Smooth muscle cell (in vitro differentiated cells): ENCODE measurements around the gene ARAP2. TPM values are rescaled to one million over a fixed set of nuclear protein-coding genes. Genes with fewer than 3 reads are reported as not detected.

Experiments
- DNase-seq: peaks from one replicate; lab custom pipeline; 2025; ENCODE audit not compliant: unreplicated experiment; lab: John Stamatoyannopoulos, UW
- H2AFZ ChIP-seq: fragments of 200-600 bp; sonication (generic); 2 replicates; pipeline ENCODE4 v1.6.0; 2016; ENCODE audit warnings: antibody characterized with exemption, low read depth, mild to moderate bottlenecking
- H3F3A ChIP-seq: fragments of 200-600 bp; sonication (generic); 2 replicates; pipeline ENCODE4 v1.6.0; 2017; ENCODE audit warnings: antibody characterized with exemption, low read depth
- H3K27ac ChIP-seq: fragments of 200-600 bp; sonication (generic); 2 replicates; pipeline ENCODE4 v1.5.1; 2016; ENCODE audit warnings: low read depth, mild to moderate bottlenecking
- H3K27me3 ChIP-seq: fragments of 200-600 bp; sonication (generic); 2 replicates; pipeline ENCODE4 v1.6.1; 2016; ENCODE audit warnings: low read depth, mild to moderate bottlenecking
- H3K36me3 ChIP-seq: fragments of 200-600 bp; sonication (generic); 2 replicates; pipeline ENCODE4 v1.5.1; 2016; ENCODE audit warnings: low read depth
- H3K4me1 ChIP-seq: fragments of 200-600 bp; sonication (generic); 2 replicates; pipeline ENCODE4 v1.5.1; 2016; ENCODE audit warnings: low read depth
- H3K4me2 ChIP-seq: fragments of 200-600 bp; sonication (generic); 2 replicates; pipeline ENCODE4 v1.6.0; 2016; ENCODE audit warnings: mild to moderate bottlenecking
- H3K4me3 ChIP-seq: fragments of 200-600 bp; sonication (generic); 2 replicates; pipeline ENCODE4 v1.5.1; 2016; ENCODE audit warnings: mild to moderate bottlenecking
- H3K79me2 ChIP-seq: fragments of 200-600 bp; sonication (generic); 2 replicates; pipeline ENCODE4 v1.6.0; 2016; ENCODE audit warnings: low read depth, mild to moderate bottlenecking
- H3K9ac ChIP-seq: fragments of 200-600 bp; sonication (generic); 2 replicates; pipeline ENCODE4 v1.6.0; 2016; ENCODE audit warnings: low read depth
- H3K9me3 ChIP-seq: fragments of 200-600 bp; sonication (generic); replicated peaks from 2 replicates; pipeline ENCODE4 v1.5.1; 2016; ENCODE audit warnings: low read depth
- H4K20me1 ChIP-seq: fragments of 200-600 bp; sonication (generic); 2 replicates; pipeline ENCODE4 v1.6.0; 2016; ENCODE audit warnings: low read depth
- CTCF ChIP-seq: fragments of 200-600 bp; sonication (generic); IDR thresholded peaks from 2 replicates; pipeline ENCODE4 v1.5.1; 2017; ENCODE audit warnings: borderline replicate concordance, mild to moderate bottlenecking, antibody characterized with exemption; ENCODE audit not compliant: insufficient read depth, poor library complexity, severe bottlenecking
- WGBS: methylation state at CpG from one replicate; pipeline ENCODE4 v1.1.7; 2016; ENCODE audit warnings: low lambda C conversion rate; 5-methylcytosine and 5-hydroxymethylcytosine counted together
- polyA plus RNA-seq: library from polyadenylated mRNA; unstranded; fragments of >200 nt; fragmentation: Nextera tagmentation; extraction: Ambion mirVana; gene quantifications from 2 replicates; pipeline ENCODE4 v1.2.1, GENCODE V29; 2016
- total RNA-seq: library from RNA; depleted of rRNA; stranded (reverse); fragments of >200 nt; gene quantifications from 2 replicates; pipeline ENCODE4 v1.2.3, GENCODE V29; 2014

The ARAP2 gene
- total and polyA plus RNA-seq, 2 experiments from 2014 or later: 1.2 to 17.9 TPM

GRCh38 chr4:36226430-36227227 is 17.7 kb downstream of the ARAP2 start:
- no peak for TF ChIP-seq CTCF
- no peaks in the 10 kb centered on the region for H3K36me3 ChIP-seq
- H3F3A ChIP-seq: no peaks in the 10 kb centered on the region
- H3K27ac ChIP-seq: no peak overlapping the region
- no peaks in the 10 kb centered on the region for H3K4me1 ChIP-seq
- H3K79me2 ChIP-seq: no peaks in the 10 kb centered on the region
- H3K9me3 ChIP-seq: no peaks in the 10 kb centered on the region
- H3K4me2 ChIP-seq: no peak overlapping the region
- H3K27me3 ChIP-seq: no peaks in the 10 kb centered on the region
- no peak for DNase-seq
- no peak overlapping the region for H2AFZ ChIP-seq
- 72% methylated on average over 2 of the region's 2 CpGs for WGBS
- no peak overlapping the region for H3K9ac ChIP-seq
- H4K20me1 ChIP-seq: no peaks in the 10 kb centered on the region
- no peak overlapping the region for H3K4me3 ChIP-seq

- Histone ChIP-seq H3K4me1 (no peaks in the 10 kb centered on the region), H3K27me3 (no peaks in the 10 kb centered on the region), H4K20me1 (no peaks in the 10 kb centered on the region), H3K4me2 (no peak overlapping the region), H3K9me3 (no peaks in the 10 kb centered on the region), H3K9ac (no peak overlapping the region), H3K79me2 (no peaks in the 10 kb centered on the region), H3F3A (no peaks in the 10 kb centered on the region), H3K36me3 (no peaks in the 10 kb centered on the region), H2AFZ (no peak overlapping the region), H3K4me3 (no peak overlapping the region), H3K27ac (no peak overlapping the region)
- no peak for TF ChIP-seq CTCF
- WGBS: 57% methylated on average over 2 of the region's 2 CpGs
- no peak for DNase-seq
These were observed 19.1 kb downstream of the ARAP2 start for GRCh38 chr4:36224972-36225903.

- no peaks in the 10 kb centered on the region for H3K36me3 ChIP-seq
- H3K27ac ChIP-seq: no peak overlapping the region
- no peaks in the 10 kb centered on the region for H3K4me1 ChIP-seq
- no peaks in the 10 kb centered on the region for H3K79me2 ChIP-seq
- no peak for DNase-seq
- no peaks in the 10 kb centered on the region for H4K20me1 ChIP-seq
- WGBS: 100% methylated on average over 1 of the region's 1 CpG
- no peaks in the 10 kb centered on the region for H3K27me3 ChIP-seq
- H3K9ac ChIP-seq: no peak overlapping the region
- no peak overlapping the region for H2AFZ ChIP-seq
- H3K9me3 ChIP-seq: no peaks in the 10 kb centered on the region
- TF ChIP-seq CTCF: no peak
- H3K4me2 ChIP-seq: no peak overlapping the region
- no peaks in the 10 kb centered on the region for H3F3A ChIP-seq
- H3K4me3 ChIP-seq: no peak overlapping the region
These were observed 21.6 kb downstream of the ARAP2 start for GRCh38 chr4:36222702-36223101.
